ENCODE results near the gene NTN4. TPM values are rescaled to one million over a fixed set of nuclear protein-coding genes. Genes with fewer than 3 reads are reported as not detected.
"Not testable (repeated sequence)": the region's sequence is repeated elsewhere in the genome, so short reads cannot be mapped to it uniquely, and the experiment has no call there.

Gene NTN4
- total RNA-seq, 6 donors from 2014 or later: 74.1 to 115 (median 94.3) TPM

DNA sequence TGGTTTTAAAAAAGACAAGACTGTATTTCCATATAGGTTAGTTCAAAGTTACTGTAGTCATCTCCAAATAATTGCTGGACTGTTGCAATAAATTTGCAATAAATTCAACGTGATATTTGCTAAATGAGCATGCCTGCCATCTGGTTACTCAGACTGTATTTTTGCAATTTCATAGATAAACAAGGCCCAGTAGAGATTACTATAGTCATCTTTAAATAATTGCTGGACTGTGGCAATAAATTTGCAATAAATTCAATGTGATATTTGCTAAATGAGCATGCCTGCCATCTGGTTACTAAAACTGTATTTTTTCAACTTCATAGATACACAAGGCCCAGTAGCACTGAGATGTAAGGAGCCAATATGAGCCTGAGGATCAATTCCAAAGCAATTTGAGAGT is 5.6 kb downstream of the NTN4 start:
- Histone ChIP-seq H3K4me3 (peak overlapping the region in 1 of 4 donors; percentile 87), H3K27me3 (peaks cover 0 to 2% (median 0%) of the 10 kb centered on the region in 4 donors), H3K9me3 (no peaks in the 10 kb centered on the region), H3K4me1 (peaks cover 20 to 44% (median 29%) of the 10 kb centered on the region in 4 donors), H3K27ac (no peak overlapping the region), H3K36me3 (no peaks in the 10 kb centered on the region)
- TF ChIP-seq, protein P1, sequence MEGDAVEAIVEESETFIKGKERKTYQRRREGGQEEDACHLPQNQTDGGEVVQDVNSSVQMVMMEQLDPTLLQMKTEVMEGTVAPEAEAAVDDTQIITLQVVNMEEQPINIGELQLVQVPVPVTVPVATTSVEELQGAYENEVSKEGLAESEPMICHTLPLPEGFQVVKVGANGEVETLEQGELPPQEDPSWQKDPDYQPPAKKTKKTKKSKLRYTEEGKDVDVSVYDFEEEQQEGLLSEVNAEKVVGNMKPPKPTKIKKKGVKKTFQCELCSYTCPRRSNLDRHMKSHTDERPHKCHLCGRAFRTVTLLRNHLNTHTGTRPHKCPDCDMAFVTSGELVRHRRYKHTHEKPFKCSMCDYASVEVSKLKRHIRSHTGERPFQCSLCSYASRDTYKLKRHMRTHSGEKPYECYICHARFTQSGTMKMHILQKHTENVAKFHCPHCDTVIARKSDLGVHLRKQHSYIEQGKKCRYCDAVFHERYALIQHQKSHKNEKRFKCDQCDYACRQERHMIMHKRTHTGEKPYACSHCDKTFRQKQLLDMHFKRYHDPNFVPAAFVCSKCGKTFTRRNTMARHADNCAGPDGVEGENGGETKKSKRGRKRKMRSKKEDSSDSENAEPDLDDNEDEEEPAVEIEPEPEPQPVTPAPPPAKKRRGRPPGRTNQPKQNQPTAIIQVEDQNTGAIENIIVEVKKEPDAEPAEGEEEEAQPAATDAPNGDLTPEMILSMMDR (IDR thresholded peaks at IDR 0.05): no peak
- no peak for TF ChIP-seq EP300 (IDR thresholded peaks at IDR 0.05)
- TF ChIP-seq POLR2A (IDR thresholded peaks at IDR 0.05): no peak
- no peak for TF ChIP-seq POLR2AphosphoS5 (IDR thresholded peaks at IDR 0.05)
- no peak for ATAC-seq (ENCODE audit: low FRiP score in 2 of 2)
- 71 to 76% methylated on average over 1 of the region's 1 CpG for WGBS, 2 donors
- DNase-seq: no peak

DNA sequence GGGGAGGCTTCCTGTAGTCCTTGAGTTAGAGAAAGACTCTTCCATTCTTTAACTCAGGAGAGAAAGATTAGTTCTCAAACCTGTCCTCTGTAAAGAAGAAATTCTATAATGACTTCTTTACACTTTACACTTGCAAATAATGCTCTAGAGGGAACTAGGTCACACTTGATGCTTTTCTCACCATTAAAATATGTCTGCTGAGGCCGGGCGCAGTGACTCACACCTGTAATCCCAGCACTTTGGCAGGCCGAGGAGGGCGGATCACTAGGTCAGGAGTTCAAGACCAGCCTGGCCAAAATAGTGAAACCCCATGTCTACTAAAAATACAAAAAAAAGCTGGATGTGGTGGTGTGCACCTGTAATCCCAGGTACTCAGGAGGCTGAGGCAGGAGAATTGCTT is 6.3 kb downstream of the NTN4 start:
- Histone ChIP-seq H3K27ac (no peak overlapping the region), H3K4me1 (peaks cover 16 to 37% (median 26%) of the 10 kb centered on the region in 4 donors), H3K4me3 (no peak overlapping the region), H3K36me3 (no peaks in the 10 kb centered on the region), H3K9me3 (no peaks in the 10 kb centered on the region), H3K27me3 (peaks cover 0 to 2% (median 0%) of the 10 kb centered on the region in 4 donors)
- ATAC-seq (ENCODE audit: low FRiP score in 2 of 2) (peak in 1 of 2 donors; percentile 62), DNase-seq (peak in 1 of 2 donors; percentile 36)
- 62 to 81% methylated on average over 4 of the region's 4 CpGs for WGBS, 2 donors
- TF ChIP-seq EP300 (IDR thresholded peaks at IDR 0.05) (no peak), POLR2A (IDR thresholded peaks at IDR 0.05) (no peak), POLR2AphosphoS5 (IDR thresholded peaks at IDR 0.05) (no peak)
- TF ChIP-seq, protein P1 (IDR thresholded peaks at IDR 0.05): no peak

DNA sequence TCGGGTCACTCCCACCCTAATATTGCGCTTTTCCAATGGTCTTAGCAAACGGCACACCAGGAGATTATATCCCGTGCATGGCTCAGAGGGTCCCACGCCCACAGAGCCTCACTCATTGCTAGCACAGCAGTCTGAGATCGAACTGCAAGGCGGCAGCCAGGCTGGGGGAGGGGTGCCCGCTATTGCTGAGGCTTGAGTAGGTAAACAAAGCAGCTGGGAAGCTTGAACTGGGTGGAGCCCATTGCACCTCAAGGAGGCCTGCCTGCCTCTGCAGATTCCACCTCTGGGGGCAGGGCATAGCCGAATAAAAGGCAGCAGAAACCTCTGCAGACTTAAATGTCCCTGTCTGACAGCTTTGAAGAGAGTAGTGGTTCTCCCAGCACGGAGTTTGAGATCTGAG is 15.1 kb downstream of the NTN4 start:
- 71 to 76% methylated on average over 9 to 10 of the region's 10 CpGs for WGBS, 2 donors
- not testable (repeated sequence) for H3K36me3 ChIP-seq; ATAC-seq (ENCODE audit: low FRiP score in 2 of 2); H3K9me3 ChIP-seq; H3K4me3 ChIP-seq; H3K27ac ChIP-seq; H3K4me1 ChIP-seq; H3K27me3 ChIP-seq
- DNase-seq: peak in 1 of 2 donors; percentile 36

DNA sequence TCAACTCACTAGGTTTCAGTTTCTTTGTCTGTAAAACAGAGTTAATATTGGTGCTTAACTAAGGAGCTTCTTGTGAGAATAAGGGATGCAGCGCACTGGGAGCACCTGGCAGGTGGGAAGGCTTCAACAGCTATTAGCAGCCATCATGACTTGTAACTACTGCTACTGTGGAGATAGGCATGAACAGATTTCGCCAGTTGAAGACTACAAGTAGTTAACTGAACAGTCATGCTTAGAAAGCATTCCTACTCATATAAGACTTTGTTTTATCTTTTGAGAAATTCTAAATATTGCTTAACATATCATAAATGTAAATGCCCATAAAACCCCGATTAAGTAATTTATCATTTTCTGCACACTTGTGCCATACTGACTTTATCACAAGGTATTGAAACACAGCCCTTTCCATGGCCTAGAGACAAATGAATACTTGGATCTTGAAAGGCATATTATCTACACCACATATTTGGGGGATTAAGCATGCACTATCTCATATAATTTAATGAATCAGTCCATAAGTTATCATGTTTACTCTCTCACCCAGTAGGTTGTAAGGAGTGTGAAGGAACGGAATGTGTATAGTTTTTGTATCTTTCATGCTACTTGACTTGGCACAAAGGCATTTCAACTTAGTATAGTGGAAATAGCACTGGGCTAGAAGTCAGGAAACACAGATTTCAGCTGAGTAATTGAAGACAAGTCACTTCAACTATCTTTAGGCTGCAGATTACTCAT is 16.1 kb downstream of the NTN4 start:
- WGBS, 2 donors: 81 to 86% methylated on average over 4 of the region's 4 CpGs
- H3K4me3 ChIP-seq: no peak overlapping the region
- TF ChIP-seq, protein P1 (IDR thresholded peaks at IDR 0.05): no peak
- no peak for TF ChIP-seq POLR2A (IDR thresholded peaks at IDR 0.05)
- TF ChIP-seq POLR2AphosphoS5 (IDR thresholded peaks at IDR 0.05): no peak
- no peak for TF ChIP-seq EP300 (IDR thresholded peaks at IDR 0.05)
- no peaks in the 10 kb centered on the region for H3K36me3 ChIP-seq
- DNase-seq: no peak
- peaks cover 0 to 8% (median 0%) of the 10 kb centered on the region in 4 donors for H3K9me3 ChIP-seq
- no peaks in the 10 kb centered on the region for H3K27me3 ChIP-seq
- ATAC-seq (ENCODE audit: low FRiP score in 2 of 2): no peak
- H3K27ac ChIP-seq: no peak overlapping the region
- no peaks in the 10 kb centered on the region for H3K4me1 ChIP-seq

DNA sequence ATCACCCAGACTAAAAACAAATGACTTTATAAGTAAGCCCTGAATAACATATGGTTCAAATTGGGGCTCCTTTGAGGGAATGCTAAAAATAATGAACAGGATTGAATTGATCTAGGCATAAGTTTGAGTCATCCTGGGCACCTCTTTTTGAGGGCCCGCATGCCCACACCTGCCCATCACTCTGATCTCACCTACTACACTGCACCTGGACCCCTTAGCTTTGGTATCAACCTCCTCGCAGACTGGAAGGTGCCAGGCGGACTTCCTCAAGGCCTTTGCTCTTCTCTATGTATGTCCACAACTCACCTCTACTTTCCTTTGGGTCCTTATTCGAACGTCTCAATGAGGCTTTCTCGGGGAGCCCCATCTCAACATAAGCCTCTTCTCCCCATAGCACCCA is 17.2 kb downstream of the NTN4 start:
- 94 to 95% methylated on average over 6 of the region's 6 CpGs for WGBS, 2 donors
- no peak for ATAC-seq (ENCODE audit: low FRiP score in 2 of 2)

More for the DNA sequence above, 17.2 kb downstream of the NTN4 start:
- peaks cover 0 to 8% (median 0%) of the 10 kb centered on the region in 4 donors for H3K9me3 ChIP-seq
- no peak for TF ChIP-seq POLR2A (IDR thresholded peaks at IDR 0.05)
- no peak for TF ChIP-seq POLR2AphosphoS5 (IDR thresholded peaks at IDR 0.05)
- TF ChIP-seq, protein P1 (IDR thresholded peaks at IDR 0.05): no peak
- TF ChIP-seq EP300 (IDR thresholded peaks at IDR 0.05): no peak
- H3K36me3 ChIP-seq: no peaks in the 10 kb centered on the region
- no peak for DNase-seq
- no peak overlapping the region for H3K4me3 ChIP-seq
- no peaks in the 10 kb centered on the region for H3K4me1 ChIP-seq
- H3K27me3 ChIP-seq: no peaks in the 10 kb centered on the region
- H3K27ac ChIP-seq: no peak overlapping the region
